ENCODE measurements around the gene TMUB2. TPM values are rescaled to one million over a fixed set of nuclear protein-coding genes. Genes with fewer than 3 reads are reported as not detected.
"Not testable (repeated sequence)": the region's sequence is repeated elsewhere in the genome, so short reads cannot be mapped to it uniquely, and the experiment has no call there.

Gene TMUB2
- total RNA-seq, 1 donor from 2014 or later = 26.0 TPM

DNA sequence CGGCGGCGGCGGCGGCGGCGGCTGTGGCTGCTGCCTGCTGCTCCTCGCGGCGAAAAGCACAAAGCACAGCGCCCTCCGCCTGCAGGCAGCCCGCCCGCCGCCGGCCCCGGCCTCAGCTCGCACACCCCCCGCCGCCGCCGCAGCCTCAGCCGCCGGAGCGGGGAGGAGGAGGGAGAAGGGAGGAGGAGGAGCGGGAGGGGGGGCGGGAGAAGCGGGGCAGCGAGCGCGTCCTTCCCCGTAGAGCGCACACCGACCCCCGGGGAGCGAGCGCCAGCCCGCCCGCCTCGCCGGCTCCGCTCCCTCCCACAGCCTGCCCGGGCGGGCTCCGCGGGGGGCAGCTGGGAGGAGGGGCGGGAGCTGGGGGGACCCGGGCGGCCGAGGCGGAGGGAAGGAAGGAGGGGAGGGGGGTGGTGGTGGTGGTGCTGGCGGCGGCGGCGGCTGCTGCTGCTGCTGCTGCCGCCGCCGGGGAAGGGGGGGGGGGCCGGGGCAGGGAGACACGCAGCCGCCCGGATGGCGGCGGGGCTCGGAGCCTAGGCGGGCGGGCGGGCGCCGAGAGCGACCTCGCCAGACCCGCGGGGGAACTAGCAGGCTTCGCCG is 32.9 kb downstream of the TMUB2 start, which contains the start of gene UBTF:
Gene UBTF (minus strand): TSS at position 60 of the 597 bp plus-strand sequence. CDS start 1,446 bp downstream, outside the sequence.
- peak; percentile 61 for DNase-seq

DNA sequence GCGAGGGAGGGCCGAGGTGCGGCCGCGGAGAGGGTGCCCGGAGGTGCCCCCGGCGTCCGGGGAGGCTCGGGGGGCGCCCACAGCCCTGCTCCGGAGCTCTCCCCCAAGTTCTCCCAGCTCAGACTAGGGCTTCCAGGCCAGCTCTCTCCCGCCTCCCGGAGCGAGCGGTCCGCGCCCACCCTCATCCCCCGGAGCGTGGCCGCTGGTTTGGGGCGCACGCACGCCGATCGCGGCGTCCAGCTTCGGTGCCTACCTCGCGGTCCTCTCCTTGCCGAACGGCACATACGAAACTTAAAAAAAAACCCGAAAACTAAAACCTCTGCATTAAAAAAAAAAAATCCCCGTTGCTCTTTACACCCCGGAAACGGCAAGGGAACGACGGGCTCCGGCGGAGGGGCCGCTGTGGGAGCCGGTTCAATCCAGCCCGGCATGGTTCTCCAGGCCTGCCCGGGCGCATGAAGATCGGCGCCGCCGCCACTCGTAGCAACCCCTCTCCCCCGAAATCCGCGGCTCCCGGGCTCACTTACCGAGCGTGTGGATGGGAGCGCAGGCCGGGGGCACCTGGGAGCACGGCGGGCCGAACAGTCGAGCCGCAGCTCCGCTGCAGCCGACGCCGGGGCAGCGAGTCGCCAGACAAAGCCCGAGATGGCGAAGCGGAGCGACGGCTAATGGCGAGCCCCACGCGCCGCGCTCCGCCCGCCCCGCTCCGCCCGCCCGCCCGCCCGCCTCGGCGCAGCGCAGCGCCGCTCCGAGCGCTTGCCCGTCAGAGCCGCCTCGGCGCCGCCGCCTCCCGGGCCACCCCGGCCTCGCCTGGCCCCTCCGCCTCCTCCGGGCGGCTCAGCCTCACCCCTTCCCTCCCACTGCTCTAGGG is 33.7 kb downstream of the TMUB2 start:
- DNase-seq = peak; percentile 56

GRCh38 chr17:44221084-44221861 is 34.5 kb downstream of the TMUB2 start:
- DNase-seq = peak; percentile 72

GRCh38 chr17:44221862-44222111 is 35.0 kb downstream of the TMUB2 start:
- no peak for DNase-seq

DNA sequence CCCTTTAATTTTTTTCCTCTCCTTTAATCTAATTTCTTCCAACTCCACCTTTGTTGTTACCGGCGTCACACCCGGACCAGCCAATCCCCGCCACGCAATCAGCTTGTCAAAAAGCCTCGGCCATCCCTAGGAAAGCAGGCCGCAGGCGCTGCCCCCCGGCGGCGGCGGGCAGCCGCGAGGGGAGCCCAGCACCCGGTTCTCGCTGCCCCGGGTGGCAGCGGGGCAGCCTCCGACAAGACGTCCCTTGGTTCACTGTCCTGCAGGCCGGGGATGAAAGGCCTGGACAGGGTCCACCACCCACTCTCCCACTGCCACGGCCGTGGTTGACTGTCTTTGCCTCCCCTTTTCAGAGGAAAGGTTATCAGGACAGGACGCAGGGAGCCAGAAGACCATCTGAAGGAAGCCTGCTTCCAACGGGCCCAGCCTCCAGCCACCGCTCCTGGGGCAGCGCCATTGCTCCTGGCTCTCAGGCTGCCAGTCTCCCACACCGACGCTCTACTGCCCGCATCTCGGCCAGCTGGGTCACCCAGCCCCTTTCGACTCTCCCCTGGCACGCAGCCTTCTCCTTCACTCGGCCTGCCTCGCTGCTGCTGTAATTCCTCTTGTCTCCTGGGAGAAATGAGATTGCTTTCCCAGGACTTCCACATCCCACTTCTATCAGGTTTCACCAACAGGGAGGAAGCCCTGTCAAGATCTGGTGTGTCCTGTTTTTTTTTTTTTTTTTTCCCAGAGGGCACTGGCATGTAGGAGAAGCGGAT is 35.5 kb downstream of the TMUB2 start:
- DNase-seq = peak; percentile 82

DNA sequence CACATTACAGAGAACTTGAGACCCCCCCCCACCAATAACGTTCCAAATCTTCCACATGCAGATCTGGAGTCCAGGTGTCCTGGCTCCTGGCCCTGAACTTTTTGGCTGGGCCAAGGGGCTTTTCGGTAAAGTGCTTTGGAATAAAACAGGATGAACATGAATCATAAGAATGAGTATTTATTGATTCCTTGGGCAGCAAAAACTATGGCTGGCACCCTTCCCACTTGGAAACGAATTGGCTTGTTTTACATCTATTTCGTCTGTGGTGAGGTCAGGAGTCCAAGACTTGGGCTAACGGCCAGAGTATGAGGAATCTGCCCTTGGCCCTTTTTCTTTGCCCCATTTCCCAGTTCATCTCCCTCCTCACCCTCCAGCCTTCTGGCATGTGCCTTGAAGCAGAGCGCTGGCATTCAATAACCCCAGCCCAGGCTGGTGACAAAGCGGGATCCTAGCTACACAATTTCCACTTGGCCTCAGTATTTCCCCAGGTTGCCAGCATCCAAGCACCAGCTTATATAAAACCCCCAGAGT is 36.8 kb downstream of the TMUB2 start:
- DNase-seq = no peak

DNA sequence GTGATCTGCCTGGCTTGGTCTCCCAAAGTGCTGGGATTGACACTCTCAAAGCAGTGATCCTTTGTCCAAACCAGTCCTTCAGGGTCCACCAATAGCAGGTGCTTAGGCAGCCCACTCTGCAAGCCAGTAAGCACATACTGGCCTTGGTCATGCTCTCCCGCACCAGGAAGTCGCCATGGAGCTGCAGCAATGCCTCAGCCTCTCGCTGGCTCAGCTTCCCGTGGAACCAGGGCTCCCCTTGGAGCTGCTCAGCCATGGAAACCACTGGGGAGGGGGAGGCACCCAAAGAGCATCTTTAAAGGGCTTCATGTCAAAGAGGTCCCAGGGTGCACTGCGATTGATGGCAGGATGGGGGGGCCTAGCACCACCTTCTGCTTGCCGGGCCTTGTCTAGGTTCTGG is 42.3 kb downstream of the TMUB2 start:
- no peak for DNase-seq

GRCh38 chr17:44230140-44230539 is 43.4 kb downstream of the TMUB2 start:
- no peak for DNase-seq

GRCh38 chr17:44232061-44232460 is 45.3 kb downstream of the TMUB2 start:
- no peak for DNase-seq

DNA sequence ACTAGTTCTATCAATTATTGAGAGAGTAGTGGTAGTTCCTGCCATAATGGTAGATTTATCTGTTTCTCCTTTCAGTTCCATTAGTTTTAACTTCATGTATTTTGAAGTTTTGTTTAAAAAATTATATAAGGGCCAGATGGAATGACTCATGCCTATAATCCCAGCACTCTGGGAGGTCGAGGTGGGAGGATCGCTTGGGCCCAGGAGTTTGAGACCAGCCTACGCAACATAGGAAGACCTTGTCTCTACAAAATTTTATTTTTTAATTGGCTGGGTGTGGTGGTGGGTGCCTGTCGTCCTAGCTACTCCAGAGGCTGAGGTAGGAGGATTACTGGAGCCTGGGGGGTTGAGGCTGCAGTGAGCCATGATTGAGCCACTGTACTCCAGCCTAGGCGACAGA is 46.8 kb downstream of the TMUB2 start:
- no peak for DNase-seq

- DNase-seq = no peak
Observed at GRCh38 chr17:44235583-44235936, 48.8 kb downstream of the TMUB2 start.

DNA sequence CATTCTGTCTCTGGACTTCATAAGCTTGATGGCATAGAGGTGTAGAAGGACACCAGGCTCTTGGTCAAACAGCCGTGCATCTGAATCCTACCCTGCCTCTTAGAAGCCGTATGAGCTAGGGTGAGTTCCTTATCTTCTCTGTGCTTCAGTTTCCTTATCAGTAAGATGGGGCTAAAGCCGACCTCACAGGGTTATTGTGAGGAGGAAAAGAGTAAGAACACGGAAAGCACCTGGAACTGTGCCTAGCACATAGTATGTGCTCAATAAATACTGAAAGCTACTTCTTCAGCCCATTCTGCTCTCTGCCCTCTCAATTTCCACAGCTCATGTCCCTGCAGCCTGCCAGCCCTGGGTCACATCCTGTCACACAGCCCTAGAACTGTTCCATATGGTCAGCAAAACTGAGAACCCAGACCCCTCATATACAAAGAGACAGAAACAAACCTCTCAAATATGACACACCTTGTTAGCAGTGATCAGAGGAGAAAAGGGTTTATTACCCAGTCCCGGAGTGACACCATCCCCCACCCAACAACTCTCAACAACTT is 49.7 kb downstream of the TMUB2 start:
- no peak for DNase-seq

- not testable (repeated sequence) for DNase-seq
Observed at GRCh38 chr17:44237886-44238285, 51.1 kb downstream of the TMUB2 start.

GRCh38 chr17:44241106-44241624 is 54.4 kb downstream of the TMUB2 start:
- DNase-seq = no peak

Small RNA genes within 50 kb of the gene (small RNA-seq; reads per million reads assigned to genes)
- not detected for gene MIR6782

Other genes starting within 250 kb of the TMUB2 start
- gene PPY, start 244.5 kb upstream of the TMUB2 start, total RNA-seq = not detected
- gene PYY, start 233.0 kb upstream of the TMUB2 start, total RNA-seq = not detected
- 0.78 TPM for gene NAGS, start 182.3 kb upstream of the TMUB2 start, total RNA-seq
- 36.3 TPM for gene TMEM101, start 172.0 kb upstream of the TMUB2 start, total RNA-seq
- 22.8 TPM for gene LSM12, start 120.3 kb upstream of the TMUB2 start, total RNA-seq
- gene G6PC3, start 116.2 kb upstream of the TMUB2 start, total RNA-seq = 11.4 TPM
- gene HDAC5, start 63.3 kb upstream of the TMUB2 start, total RNA-seq = 101 TPM
- 0.78 TPM for gene HROB, start 45.0 kb upstream of the TMUB2 start, total RNA-seq
- gene ASB16, start 16.3 kb upstream of the TMUB2 start, total RNA-seq = not detected
- 66.0 TPM for gene ATXN7L3, start 12.9 kb downstream of the TMUB2 start, total RNA-seq
- gene UBTF, start 32.7 kb downstream of the TMUB2 start, total RNA-seq = 73.3 TPM
- 5.8 TPM for gene SLC4A1, start 81.2 kb downstream of the TMUB2 start, total RNA-seq
- gene RUNDC3A, start 121.6 kb downstream of the TMUB2 start, total RNA-seq = 79.1 TPM
- 22.5 TPM for gene SLC25A39, start 137.9 kb downstream of the TMUB2 start, total RNA-seq
- 32.3 TPM for gene GRN, start 158.3 kb downstream of the TMUB2 start, total RNA-seq
- gene FAM171A2, start 176.9 kb downstream of the TMUB2 start, total RNA-seq = 60.8 TPM
- gene ITGA2B, start 202.7 kb downstream of the TMUB2 start, total RNA-seq = 0.78 TPM